Stimulated activated CD8-positive, alpha-beta memory T cell treated with anti-CD3 and anti-CD28 coated beads, Interleukin-7, amount 100 ng/mL, for 4 hours (primary cell): ENCODE data around the gene BAIAP2L1.
"Not testable (repeated sequence)": the region's sequence is repeated elsewhere in the genome, so short reads cannot be mapped to it uniquely, and the experiment has no call there.

Source experiments
- DNase-seq, 2 donors: peaks; one replicate each; pipeline ENCODE4 v3.0.0-alpha.2; 2020; ENCODE audit warnings: low read depth in 2 of 2

The BAIAP2L1 gene

DNA sequence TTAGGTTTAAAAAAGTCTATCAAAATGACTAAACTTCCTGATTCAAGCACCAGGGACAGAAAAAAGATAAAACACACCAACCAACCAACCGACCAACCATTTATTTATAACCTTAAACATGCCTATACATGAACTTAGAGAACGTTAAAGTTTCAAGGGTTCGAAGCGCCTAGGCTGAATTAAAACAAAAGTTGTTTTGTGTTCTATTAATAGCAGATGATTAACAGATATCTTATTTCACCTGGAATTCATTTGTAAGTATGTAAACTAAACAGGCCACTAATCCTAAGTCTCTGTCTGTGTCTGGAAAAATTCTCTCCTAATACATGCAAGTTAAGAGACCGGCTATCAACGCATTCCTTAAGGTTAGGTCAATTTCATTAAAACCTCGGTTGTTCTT lies 1.4 kb downstream of the BAIAP2L1 start:
- no peak for DNase-seq

DNA sequence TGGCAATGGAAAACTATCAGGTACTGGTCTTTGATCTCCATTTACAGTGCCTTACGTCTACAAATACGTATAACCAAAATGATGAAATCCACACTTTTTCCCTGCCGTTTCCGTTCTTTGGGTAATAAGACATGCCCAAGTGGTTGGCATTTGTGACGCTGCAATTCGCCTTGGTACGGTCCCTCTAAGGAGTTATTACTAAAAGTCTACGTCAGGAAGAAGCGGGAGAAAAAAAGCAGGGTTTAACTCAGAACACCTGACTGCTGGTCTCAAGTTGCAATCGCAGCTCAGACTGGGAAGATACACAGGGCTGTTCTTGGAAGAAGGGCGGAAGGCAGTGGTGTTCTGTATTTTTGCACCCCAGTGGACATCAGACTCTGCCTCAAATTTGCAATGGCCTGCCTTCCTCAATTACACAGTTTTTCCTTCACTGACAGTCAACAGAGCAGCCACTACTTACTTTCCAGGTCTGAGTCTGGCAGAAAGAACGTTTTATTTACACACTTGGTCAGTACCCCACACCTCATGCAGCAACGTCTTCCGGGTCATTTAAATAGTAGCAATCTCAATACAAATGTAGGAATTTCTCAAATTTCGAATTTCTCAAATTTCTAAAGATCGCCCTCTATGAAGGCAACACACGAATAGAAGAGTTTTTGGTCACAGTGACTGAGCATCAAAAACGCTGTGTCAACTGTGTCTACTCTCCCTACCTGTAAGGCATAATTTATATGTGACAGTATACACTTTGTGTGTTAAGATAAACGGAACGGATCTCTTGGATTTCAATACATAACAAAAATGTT lies 2.1 kb downstream of the BAIAP2L1 start:
- no peak for DNase-seq

DNA sequence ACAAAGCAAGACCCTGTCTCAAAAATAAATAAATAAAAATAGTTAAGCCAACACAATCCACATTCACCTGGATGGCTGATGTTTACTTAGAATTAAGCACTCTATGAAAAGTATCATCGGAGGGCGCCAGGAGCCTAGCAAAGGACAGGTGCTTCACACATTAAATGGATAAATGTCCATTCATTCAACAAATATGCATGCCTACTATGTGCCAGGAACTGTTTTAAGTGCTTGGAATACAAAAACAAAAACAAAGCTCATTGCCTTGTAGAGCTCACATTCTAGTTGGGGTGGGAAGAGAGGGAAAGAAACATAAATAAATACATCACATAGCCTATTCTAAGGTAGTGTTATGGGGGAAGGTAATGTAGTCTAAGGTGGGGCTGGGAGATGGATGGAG lies 4.1 kb downstream of the BAIAP2L1 start:
- no peak for DNase-seq

DNA sequence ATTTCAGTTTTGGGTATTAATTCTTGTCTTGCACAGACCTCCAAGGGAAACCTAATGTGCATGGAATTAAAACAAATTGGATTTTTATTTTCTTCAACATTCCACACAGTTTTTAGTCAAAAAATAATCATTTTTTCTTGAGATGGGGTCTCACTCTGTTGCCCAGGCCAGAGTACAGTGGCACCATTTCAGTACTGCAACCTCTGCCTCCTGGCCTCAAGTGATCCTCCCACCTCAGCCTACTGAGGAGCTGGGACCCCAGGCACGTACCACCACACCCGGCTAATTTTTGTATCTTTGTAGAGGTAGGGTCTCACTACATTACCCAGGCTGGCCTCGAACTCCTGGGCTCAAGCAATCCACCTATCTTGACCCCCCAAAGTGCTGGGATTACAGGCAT lies 4.9 kb downstream of the BAIAP2L1 start:
- no peak for DNase-seq

DNA sequence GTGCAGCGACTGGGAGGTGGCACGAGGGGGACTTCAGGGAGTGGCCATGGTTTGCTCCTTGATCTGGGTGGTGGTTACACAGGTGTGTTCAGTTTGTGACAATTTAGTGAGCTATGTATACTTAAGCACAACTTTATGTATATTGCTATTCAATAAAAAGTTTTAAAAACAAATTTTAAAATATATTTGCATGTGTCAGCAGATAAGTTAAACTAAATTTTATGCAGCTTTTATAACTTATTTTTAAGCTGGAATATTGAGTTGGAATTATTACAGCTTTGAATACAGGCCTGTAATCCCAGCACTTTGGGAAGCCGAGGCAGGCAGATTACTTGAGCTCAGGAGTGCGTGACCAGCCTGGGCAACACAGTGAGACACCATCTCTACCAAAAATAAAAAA lies 5.4 kb downstream of the BAIAP2L1 start:
- DNase-seq, result no peak

DNA sequence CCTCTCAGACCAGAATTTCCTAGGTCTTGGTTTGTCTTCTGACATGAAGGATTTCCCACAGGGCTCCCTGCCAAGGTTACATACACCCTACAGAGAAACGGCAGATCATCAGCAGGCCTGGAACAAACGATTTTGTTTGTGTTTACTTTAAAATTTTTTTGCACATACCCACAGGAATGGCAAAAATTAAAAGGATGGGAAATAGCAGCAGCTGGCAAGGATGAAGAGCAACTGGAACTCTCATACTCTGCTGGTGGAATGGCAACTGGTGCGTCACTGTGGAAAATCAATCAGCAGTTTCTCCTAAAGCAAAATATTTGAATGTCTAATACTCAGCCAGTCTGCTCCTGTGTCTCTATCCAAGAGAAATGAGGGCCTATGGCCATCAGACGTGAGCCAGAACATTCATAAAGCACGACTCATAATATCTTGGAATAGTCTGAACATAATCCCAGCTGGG lies 6.5 kb downstream of the BAIAP2L1 start:
- no peak for DNase-seq

DNA sequence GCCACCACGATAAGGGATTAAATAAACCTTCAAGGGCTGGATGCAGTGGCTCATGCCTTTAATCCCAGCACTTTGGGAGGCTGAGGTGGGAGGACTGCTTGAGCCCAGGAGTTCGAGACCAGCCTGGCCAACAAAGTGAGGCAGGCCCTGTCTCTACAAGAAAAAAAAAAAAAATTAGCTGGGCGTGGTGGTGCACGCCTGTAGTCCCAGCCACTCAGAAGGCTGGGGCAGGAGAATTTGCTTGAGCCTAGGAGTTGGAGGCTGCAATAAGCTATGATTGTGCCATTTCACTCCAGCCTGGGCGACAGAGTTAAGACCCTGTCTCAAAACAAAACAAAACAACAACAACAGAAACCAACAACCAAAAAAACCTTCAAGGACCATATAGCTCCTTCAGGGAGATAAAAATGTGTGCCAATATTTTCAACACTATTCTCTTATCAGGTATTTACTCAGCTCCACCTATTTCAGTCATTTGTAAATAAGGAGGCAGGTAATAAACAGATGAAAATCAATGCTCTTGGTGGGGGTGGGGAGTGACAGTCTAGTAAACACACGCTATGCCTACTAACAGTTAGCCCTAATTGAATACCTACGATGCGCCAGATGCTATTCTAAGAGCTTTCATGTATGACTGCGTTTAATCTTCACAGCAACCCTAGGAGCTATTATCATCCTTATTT lies 13.2 kb downstream of the BAIAP2L1 start:
- DNase-seq, result no peak

DNA sequence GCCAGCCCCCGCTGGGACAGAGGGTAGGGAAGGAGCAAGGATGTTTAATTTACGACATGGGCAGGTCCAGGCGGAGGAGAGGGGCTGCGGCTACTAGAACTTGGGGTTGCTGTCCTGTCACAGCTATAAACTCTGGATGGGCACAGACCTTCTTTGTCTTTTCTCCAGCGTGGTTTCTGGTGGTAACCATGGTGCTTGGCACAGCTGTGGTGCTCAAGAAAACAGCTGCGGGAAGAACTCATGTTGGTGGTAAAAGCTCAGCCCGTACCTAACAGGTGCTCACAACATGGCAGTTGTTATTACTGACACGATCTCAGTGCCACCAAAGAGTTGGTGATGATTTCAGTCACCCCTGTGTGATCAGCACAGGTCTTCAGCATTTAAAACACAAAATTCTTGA lies 13.8 kb downstream of the BAIAP2L1 start:
- no peak for DNase-seq

DNA sequence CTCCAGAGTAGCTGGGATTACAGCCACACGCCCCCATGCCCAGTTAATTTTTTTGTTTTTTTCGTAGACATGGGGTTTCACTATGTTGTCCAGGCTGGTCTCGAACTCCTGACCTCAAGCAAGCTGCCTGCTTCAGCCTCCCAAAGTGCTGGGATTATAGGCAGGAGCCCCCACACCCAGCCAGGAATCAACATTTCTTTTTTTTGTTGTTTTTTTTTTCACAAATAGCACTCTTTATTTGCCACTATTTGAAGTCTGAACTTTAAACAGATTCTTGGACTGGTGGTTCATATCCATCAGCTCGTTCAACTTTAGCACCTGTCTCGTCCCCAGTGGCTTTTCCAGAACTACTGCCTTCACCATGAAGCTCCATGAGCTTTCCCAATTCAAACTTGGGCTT lies 15.4 kb downstream of the BAIAP2L1 start:
- DNase-seq, result not testable (repeated sequence)

DNA sequence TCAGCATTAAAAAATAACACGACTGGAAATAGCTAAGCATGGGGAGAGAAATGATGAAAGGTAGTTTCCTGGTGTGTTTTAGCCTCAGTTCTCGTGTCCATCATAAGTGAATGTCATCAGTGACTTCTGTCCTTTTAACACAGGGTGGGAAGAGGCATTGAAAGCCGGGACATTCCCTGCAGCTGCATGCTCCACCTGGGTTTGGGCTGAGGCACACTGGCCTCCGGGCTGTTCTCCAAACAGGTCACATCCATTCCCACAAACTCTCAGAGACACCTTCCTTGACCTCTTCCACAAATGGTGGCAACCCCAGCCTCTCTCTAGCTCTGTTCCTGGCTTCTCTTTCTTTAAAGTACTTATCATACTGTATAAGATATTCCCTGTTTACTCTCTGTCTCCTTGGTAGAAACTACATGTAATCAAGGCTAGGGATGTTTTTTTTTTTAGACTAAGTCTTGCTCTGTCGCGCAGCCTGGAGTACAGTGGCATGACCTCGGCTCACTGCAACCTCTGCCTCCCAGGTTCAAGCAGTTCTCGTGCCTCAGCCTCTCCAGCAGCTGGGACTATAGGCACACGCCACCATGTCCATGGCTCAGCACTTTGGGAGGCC lies 22.6 kb downstream of the BAIAP2L1 start:
- no peak for DNase-seq

DNA sequence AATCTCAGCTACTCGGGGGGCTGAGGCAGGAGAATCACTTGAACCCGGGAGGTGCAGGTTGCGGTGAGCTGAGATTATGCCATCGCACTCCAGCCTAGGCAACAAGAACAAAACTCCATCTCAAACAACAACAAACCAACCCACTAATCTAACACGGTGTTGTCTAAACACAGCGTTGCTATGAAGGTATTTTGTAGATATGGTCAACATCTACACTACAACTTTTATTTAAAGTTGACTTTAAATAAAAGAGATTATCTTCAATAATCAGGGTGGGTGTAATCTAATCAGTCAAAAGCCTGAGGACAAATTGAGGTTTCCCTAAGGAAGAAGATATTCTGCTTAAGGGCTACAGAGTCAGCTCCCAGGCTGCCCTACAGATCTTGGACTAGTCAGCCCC lies 24.2 kb downstream of the BAIAP2L1 start:
- no peak for DNase-seq

DNA sequence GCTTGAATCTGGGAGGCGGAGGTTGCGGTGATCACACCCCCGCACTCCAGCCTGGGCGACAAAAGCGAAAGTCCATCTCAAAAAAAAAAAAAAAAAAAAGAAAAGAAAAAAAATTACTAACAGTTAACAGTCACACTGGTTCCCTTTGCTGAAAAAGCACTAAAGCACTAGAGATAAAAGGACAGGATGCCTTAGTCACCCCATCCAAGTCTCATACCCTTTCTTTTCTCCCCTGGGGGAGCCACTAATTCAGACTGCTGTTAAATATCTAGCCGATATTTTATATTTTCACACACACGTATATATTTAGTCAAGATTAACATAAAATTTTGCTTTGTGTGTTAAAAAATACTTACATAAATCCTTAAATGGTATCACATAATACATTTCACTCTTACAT lies 25.2 kb downstream of the BAIAP2L1 start:
- no peak for DNase-seq

DNA sequence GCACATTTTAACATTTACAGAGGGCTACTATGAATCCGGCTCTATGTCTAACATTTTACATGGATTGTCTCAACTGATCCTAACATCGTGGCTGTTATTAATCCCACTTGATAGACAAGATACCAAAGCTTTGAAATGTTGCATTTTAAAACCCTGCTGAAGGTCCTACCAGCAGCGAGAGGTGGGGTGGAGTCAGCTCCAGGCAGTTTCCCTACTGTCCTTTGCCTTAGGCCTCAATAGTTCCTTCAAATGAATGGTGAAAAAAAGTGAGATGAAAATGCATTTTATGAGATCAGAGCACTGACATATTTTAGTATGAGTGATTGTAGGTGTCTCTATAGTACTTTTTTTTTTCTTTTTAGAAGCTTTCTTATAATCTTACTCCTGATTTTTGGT lies 26.6 kb downstream of the BAIAP2L1 start:
- no peak for DNase-seq

DNA sequence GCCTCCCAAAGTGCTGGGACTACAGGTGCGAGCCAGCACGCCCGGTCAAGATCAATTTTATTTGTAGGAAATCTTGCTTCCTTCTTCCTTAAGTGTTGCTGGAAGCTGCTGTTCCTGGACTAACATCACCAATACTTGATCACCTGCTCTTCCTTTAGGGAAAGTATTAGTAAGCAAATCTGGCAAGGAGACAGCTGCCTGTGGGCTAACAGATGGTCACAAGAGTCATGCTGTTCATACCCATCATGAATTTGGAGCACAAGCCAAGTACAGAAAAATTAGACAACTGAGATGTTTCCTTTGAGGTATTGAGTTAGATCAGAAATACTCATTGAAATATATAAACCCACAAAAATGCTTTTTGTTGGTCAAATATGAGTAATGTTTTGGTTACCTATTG lies 27.9 kb downstream of the BAIAP2L1 start:
- no peak for DNase-seq

DNA sequence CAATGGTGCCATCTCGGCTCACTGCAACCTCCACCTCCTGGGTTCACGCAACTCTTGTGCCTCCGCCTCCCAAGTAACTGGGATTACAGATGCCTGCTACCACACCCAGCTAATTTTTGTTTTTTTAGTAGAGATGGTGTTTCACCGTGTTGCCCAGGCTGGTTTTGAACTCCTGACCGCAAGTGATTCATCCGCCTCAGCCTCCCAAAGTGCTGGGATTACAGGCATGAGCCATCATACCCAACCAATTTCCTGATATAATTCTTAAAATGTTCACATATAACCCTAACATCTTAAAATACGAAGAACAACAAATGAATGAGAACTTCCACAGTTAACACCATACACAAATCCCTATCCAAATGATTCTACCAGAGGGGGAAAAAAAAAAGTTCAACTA lies 31.2 kb downstream of the BAIAP2L1 start:
- DNase-seq, result no peak

DNA sequence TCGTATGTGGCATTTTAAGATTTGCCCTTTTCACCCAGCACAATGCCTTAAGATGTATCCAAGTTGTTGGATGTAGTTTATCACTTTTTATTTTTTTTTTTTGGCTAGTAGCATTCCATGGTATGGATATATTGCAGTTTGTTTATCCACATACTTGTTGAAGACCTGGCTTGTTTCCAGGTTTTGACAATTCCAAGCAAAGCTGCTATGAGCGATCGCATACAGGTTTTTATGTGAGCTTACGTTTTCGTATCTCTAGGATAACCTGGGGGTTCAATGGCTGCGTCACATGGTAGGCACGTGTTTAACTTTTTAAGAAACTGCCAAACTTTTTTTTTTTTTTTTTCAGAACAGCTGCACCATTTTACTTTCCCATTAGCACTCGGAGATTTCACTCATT lies 32.2 kb downstream of the BAIAP2L1 start:
- DNase-seq, result no peak

DNA sequence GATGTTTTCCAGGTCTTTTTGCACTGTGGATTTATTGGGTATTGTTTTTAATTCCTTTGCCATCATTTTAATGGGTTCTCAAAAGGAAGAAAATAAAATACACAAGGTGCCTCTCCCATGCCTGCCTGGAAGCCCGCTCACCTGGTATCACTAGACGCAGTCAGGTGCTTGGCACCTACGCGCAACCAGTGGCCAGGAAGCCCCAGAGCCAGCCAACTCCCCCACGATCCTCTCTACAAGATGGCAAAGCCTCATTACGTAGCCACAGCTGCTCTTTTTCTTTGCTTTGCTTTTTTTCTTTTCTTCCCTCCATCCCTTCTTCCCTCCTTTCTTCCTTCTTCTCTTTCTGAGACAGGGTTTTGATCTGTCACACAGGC lies 34.3 kb downstream of the BAIAP2L1 start:
- DNase-seq, result no peak

DNA sequence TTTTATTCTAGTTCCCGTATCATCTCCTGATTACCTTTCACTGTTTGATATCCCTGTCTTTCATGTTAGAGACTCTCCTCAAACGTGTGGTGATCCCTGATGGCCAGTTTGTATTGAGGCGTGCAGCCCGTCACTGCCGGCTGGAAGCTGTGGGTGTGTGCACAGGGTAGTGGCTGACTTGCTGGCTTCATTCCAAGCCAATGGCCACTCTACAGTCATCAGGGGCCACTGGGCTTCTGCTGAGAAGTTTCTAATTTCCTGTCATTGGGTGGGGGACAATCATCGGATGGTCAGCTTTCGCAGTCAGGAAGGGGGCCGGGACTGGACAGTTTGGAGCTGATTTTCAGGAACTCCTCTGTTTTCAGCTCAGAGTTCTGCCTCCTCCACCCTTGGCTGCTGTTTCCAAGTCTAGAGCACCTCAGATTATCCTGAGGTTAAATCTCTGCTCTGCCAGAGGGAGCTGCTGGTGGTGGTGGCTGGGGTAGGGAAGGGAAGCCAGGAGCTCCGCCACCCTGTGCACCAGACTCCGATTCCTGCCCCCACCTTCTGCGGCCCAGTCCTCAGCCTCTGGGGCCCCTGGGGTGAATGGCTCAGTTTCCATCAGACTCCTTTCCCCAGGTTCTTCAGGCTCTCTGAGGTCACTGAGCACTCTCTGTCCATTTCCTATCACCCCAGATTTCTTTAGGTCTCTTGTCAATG lies 34.9 kb downstream of the BAIAP2L1 start:
- no peak for DNase-seq

DNA sequence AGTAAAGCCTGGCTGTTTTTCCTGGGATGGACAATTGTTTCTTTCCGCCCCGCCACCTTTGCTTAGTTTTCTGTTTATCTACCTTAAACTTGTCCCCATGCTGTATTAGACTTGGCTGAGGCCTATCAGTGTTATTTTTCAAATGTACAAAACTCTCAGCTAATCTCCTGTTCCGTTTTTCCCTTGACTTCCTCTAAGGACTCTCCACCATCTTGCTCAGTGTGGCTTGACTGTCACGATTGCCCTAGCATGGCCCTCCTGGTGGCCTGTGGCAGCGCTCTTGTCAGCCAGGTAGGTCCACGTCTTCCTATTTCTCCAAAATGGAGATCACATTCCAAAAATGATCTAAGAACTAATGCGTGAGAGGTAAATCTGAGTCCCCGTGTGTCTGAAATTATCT lies 36.7 kb downstream of the BAIAP2L1 start:
- DNase-seq, result no peak

DNA sequence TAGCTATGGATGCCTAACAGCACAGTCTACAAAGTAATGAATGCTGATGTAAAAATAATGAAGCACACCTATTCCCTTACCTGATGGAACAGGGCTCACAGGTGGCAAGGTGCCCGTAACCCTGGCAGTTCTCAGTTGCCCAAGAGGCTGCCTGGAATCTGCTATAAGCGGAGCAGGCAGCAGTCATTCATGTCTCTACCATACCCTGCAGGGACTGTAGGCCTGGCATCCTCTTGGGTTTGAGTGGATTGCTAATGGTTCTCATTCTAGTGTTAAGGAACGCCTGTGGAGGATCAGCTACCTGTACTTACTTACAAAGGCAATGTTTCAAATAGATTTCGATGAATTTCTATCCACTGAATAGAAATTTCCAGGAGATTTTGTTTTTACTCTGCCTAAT lies 38.4 kb downstream of the BAIAP2L1 start:
- no peak for DNase-seq

DNA sequence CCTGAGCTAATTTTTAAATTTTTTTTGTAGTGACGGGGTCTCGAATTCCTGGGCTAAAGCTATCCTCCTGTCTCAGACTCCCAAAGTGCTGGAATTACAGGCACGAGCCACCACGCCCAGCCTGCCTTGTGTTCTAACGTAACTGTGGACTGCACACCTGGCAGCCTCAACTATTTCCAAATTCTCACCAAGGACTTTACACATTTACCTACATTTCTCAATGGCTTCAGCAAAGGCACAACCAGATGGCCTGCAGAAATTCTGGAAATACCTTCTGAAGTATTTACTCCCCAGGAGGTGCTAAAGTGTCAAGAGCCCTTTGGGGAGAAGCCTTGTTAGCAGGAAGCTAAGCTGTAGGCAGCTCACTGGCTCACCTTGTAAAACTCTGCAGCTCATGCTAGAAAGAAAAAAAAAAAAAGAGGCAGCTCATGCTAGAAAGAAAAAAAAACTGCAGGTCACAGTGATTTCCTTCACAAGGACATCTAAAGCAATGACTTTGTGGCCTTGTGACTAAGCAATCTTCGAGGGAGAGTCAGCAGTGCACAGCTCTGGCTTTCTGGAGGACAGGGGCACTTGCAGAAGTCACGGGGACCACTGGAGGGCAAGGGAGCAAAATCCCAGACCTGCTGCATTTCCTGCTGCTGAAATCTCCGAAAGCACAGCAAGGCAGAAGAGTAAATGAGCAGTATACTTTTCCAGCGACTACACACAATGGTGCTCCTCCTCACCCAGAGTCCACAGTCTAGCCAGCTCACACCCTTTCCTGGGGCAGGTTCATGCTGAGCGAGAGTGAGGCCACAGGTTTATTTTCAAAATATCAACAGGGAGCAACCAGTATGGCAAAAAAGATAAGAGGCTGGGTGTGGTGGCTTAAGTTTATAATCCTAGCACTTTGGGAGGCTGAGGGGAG lies 40.4 kb downstream of the BAIAP2L1 start:
- no peak for DNase-seq
